Measurements from ENCODE around the gene FSTL4. TPM values are rescaled to one million over a fixed set of nuclear protein-coding genes. Genes with fewer than 3 reads are reported as not detected.

Gene FSTL4
- total RNA-seq, 1 donor from 2014 or later = 11.3 TPM

DNA sequence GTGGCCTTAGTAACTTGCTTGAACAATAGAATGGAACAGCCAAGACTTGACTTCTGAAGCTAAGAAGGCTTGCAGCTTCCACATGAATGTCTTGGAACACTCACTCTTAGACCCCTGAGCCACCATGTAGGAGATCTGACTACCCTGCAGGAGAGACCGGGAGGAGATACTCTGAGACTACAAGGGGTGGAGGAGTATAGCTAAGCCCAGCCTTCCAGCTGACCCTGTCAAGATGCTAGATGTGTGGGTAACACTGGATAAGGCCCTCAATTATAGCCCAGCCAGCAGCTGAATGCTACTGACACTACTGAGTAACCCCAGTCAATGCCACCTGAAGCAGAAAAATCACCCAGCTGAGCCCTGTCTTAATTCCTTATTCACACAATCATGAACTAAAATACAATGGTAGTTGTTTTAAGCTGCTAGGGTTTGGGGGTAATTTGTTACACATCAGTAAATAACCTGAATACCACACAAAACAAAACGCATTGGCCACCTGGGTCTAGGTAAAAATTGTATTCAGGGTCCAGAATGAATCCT lies 180.9 kb downstream of the FSTL4 start:
- TF ChIP-seq, protein P1, sequence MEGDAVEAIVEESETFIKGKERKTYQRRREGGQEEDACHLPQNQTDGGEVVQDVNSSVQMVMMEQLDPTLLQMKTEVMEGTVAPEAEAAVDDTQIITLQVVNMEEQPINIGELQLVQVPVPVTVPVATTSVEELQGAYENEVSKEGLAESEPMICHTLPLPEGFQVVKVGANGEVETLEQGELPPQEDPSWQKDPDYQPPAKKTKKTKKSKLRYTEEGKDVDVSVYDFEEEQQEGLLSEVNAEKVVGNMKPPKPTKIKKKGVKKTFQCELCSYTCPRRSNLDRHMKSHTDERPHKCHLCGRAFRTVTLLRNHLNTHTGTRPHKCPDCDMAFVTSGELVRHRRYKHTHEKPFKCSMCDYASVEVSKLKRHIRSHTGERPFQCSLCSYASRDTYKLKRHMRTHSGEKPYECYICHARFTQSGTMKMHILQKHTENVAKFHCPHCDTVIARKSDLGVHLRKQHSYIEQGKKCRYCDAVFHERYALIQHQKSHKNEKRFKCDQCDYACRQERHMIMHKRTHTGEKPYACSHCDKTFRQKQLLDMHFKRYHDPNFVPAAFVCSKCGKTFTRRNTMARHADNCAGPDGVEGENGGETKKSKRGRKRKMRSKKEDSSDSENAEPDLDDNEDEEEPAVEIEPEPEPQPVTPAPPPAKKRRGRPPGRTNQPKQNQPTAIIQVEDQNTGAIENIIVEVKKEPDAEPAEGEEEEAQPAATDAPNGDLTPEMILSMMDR (conservative IDR thresholded peaks at IDR 0.05) = no peak
- Mint-ChIP-seq H3K9me3 (no peaks in the 10 kb centered on the region), H3K36me3 (no peaks in the 10 kb centered on the region), H3K4me3 (no peak overlapping the region), H3K27ac (no peak overlapping the region), H3K27me3 (peaks cover 12% of the 10 kb centered on the region), H3K4me1 (ENCODE audit: unreplicated experiment) (peaks cover 19% of the 10 kb centered on the region)
- no peak for DNase-seq (ENCODE audit: extremely low spot score, unreplicated experiment)

DNA sequence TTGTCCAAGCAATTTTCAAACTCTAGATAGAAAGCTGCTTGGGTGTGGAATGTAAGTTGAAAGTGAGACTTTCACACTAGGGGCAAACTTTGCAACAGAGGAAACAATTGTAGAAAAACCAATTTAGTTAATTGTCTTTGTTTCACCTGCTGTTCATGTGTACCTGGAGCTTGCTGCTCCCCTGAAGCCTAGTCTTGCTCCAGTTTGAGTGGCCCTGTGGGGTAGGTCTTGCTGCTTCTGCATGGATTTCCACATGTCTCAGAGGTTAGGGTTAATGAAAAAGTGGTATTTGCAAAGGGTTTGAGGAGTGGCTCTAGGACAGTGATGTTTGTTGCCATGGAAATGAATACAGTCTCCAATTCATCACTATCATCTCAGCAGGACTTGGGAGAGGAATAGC lies 182.2 kb downstream of the FSTL4 start:
- Mint-ChIP-seq H3K27ac (no peak overlapping the region), H3K4me1 (ENCODE audit: unreplicated experiment) (peaks cover 22% of the 10 kb centered on the region), H3K4me3 (no peak overlapping the region), H3K9me3 (no peaks in the 10 kb centered on the region), H3K27me3 (peaks cover 17% of the 10 kb centered on the region), H3K36me3 (no peaks in the 10 kb centered on the region)
- DNase-seq (ENCODE audit: extremely low spot score, unreplicated experiment) = no peak
- TF ChIP-seq, protein P1 (conservative IDR thresholded peaks at IDR 0.05) = no peak

DNA sequence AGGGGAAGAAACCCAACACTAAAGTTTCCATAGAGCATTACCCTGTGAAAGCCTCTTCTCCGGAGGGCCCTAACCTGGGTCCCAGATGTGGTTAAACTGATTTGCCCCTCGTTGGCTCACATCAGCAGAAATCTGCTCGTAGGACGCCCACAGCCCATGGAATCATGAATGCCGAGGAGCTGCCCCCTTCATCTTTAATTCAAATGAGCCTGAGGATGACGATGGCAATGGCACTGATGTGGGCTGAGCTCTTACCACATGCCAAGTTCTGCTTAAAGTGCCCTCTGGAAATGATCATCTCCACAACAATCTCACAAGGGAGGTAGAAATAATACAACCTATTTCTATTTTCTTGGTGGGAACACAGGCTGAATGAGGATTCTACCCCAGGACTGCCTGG lies 183.3 kb downstream of the FSTL4 start:
- DNase-seq (ENCODE audit: extremely low spot score, unreplicated experiment) = no peak
- Mint-ChIP-seq H3K4me3 (no peak overlapping the region), H3K36me3 (no peaks in the 10 kb centered on the region), H3K4me1 (ENCODE audit: unreplicated experiment) (peaks cover 23% of the 10 kb centered on the region), H3K9me3 (no peaks in the 10 kb centered on the region), H3K27ac (no peak overlapping the region), H3K27me3 (peaks cover 17% of the 10 kb centered on the region)
- TF ChIP-seq, protein P1 (conservative IDR thresholded peaks at IDR 0.05) = no peak

DNA sequence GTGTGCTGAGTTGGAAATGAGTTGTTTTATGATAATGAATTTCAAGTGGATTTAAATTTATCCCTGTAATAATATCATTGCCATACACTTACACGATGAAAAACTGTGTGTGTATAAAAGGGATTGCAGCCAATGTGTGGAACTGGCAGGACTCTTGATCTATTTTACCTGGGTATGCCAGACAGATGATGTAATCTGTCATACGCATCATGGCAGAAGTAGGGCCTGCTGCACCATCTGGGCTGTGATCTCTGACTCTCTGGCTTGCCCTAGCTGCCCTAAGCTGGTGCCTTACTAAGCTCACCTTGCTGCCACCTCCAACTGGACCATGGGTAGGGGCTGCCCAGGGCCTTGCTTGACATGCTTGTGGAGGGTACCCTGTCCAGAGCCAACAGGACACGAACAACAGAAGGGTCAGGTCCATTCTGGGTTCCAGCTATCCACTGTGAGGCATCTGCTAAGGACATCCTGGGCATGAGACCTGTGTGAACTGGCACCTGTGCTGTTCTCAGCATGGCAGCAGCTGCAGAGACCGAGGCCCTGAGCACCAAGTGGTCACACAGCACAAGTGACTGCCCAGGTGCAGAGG lies 184.2 kb downstream of the FSTL4 start:
- Mint-ChIP-seq H3K27me3 (peaks cover 20% of the 10 kb centered on the region), H3K4me1 (ENCODE audit: unreplicated experiment) (peaks cover 25% of the 10 kb centered on the region), H3K36me3 (no peaks in the 10 kb centered on the region), H3K27ac (no peak overlapping the region), H3K9me3 (no peaks in the 10 kb centered on the region), H3K4me3 (no peak overlapping the region)
- DNase-seq (ENCODE audit: extremely low spot score, unreplicated experiment) = no peak
- TF ChIP-seq, protein P1 (conservative IDR thresholded peaks at IDR 0.05) = no peak

DNA sequence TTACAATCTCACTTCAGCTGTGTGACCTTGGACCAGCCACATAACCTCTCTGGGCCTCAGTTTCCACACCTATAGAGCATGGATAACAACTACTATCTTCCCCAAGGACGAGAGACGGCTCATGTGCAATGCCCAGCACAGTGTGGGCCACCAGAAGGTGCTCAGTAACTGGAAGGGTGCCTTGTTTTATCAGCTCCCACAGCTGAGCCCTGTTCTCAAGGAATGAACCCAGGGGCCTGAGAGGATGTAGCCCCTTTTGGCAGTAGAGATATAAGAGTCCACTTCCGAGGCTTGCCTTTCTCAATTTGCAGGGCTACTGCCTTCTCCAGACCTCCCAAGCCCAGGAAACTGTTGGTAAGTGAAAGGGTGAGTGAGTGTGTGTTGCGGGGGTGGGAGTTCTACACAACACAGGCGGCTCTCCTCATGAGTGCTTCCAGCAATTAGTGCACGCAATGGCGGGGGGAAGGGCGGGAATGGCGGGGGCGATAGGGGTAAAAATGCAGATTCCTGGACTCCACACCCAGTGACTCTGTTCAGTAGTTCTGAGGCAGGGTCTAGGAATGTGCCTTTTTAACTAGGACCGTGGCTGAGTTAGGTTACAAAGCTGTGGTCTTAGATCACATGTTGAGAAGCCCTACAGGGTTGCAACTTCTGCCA lies 185.1 kb downstream of the FSTL4 start:
- DNase-seq (ENCODE audit: extremely low spot score, unreplicated experiment) = no peak
- Mint-ChIP-seq H3K4me3 (no peak overlapping the region), H3K36me3 (no peaks in the 10 kb centered on the region), H3K27me3 (peaks cover 21% of the 10 kb centered on the region), H3K4me1 (ENCODE audit: unreplicated experiment) (peaks cover 27% of the 10 kb centered on the region), H3K27ac (no peak overlapping the region), H3K9me3 (no peaks in the 10 kb centered on the region)
- TF ChIP-seq, protein P1 (conservative IDR thresholded peaks at IDR 0.05) = no peak

Data from type B pancreatic cell (in vitro differentiated cells).